OCI-LY1 (cell line): ENCODE data around the gene L3MBTL4.

Experiments used
- CTCF ChIP-seq: fragments of 200-600 bp; sonication (generic), shearing (Covaris generic); IDR thresholded peaks from 2 replicates; pipeline ENCODE4 v1.5.1; 2017; ENCODE audit warnings: mild to moderate bottlenecking, antibody characterized with exemption, low read length, moderate library complexity, mixed read lengths
- EZH2 ChIP-seq: fragments of 200-600 bp; sonication (generic), shearing (Covaris generic); IDR thresholded peaks from 2 replicates; pipeline ENCODE4 v1.8.0; 2017; ENCODE audit warnings: borderline replicate concordance, mixed run types, mild to moderate bottlenecking, antibody characterized with exemption, low read length, moderate library complexity, mixed read lengths

GRCh38 chr18:5995626-5996025 lies 419.1 kb downstream of the L3MBTL4 start:
- TF ChIP-seq CTCF: no peak
- no peak for TF ChIP-seq EZH2
